GM23338 (cell line): ENCODE results near the gene DGCR6L. TPM values are rescaled to one million over a fixed set of nuclear protein-coding genes. Genes with fewer than 3 reads are reported as not detected.

Experiments used
- ATAC-seq: fragments of 200-7000 bp; cut with Tn5 transposase; 3 replicates; pipeline ENCODE4 v1.9.1; 2020
- DNase-seq: peaks from one replicate; pipeline ENCODE4 v3.0.0-alpha.2; 2015; ENCODE audit warnings: low spot score
- H2AFZ ChIP-seq: fragments of 200-600 bp; sonication (generic); 2 replicates; pipeline ENCODE4 v1.8.0; 2016; ENCODE audit warnings: antibody characterized with exemption, mild to moderate bottlenecking, moderate library complexity
- H3F3A ChIP-seq: fragments of 200-600 bp; sonication (generic); replicated peaks from 2 replicates; pipeline ENCODE4 v1.8.0; 2017; ENCODE audit warnings: antibody characterized with exemption, mixed run types, low read depth
- H3K27ac ChIP-seq: fragments of 200-600 bp; sonication (generic); 2 replicates; pipeline ENCODE4 v1.6.1; 2016; ENCODE audit warnings: low read depth
- H3K27me3 ChIP-seq: fragments of 200-600 bp; sonication (generic); 2 replicates; pipeline ENCODE4 v1.8.0; 2016; ENCODE audit warnings: mild to moderate bottlenecking, mixed run types, moderate library complexity; ENCODE audit not compliant: insufficient read depth
- H3K36me3 ChIP-seq: fragments of 200-600 bp; sonication (generic); 2 replicates; pipeline ENCODE4 v1.8.0; 2016; ENCODE audit warnings: mild to moderate bottlenecking; ENCODE audit not compliant: insufficient read depth
- H3K4me1 ChIP-seq: fragments of 200-600 bp; sonication (generic); 2 replicates; pipeline ENCODE4 v1.8.0; 2016; ENCODE audit warnings: mild to moderate bottlenecking, moderate library complexity; ENCODE audit not compliant: insufficient read depth
- H3K4me2 ChIP-seq: fragments of 200-600 bp; sonication (generic); 2 replicates; pipeline ENCODE4 v1.7.1; 2017; ENCODE audit warnings: mixed run types
- H3K4me3 ChIP-seq: fragments of 200-600 bp; sonication (generic); 2 replicates; pipeline ENCODE4 v1.6.1; 2016; ENCODE audit warnings: mixed run types
- H3K79me2 ChIP-seq: fragments of 200-600 bp; sonication (generic); replicated peaks from 2 replicates; pipeline ENCODE4 v1.8.0; 2017; ENCODE audit warnings: mild to moderate bottlenecking; ENCODE audit not compliant: insufficient read depth
- H3K9me2 ChIP-seq: fragments of 200-600 bp; sonication (generic); 2 replicates; pipeline ENCODE4 v1.8.0; 2017; ENCODE audit not compliant: insufficient read depth
- H4K20me1 ChIP-seq: fragments of 200-600 bp; sonication (generic); replicated peaks from 2 replicates; pipeline ENCODE4 v1.8.0; 2017; ENCODE audit warnings: mild to moderate bottlenecking; ENCODE audit not compliant: insufficient read depth
- H3K27ac Mint-ChIP-seq: 2 replicates; pipeline ENCODE4 v1.8.0; 2020; ENCODE audit warnings: inconsistent platforms, mild to moderate bottlenecking, moderate library complexity, mixed read lengths
- H3K27me3 Mint-ChIP-seq: 3 replicates; pipeline ENCODE4 v1.8.0; 2022; ENCODE audit warnings: low read depth, mild to moderate bottlenecking, moderate library complexity, mixed read lengths, inconsistent platforms; ENCODE audit not compliant: insufficient read depth, poor library complexity
- H3K36me3 Mint-ChIP-seq: 3 replicates; pipeline ENCODE4 v1.8.0; 2021; ENCODE audit warnings: low read depth, mild to moderate bottlenecking, inconsistent platforms, moderate library complexity, mixed read lengths
- H3K4me1 Mint-ChIP-seq: 3 replicates; pipeline ENCODE4 v1.8.0; 2020; ENCODE audit warnings: mild to moderate bottlenecking, inconsistent platforms, mixed read lengths
- H3K4me3 Mint-ChIP-seq: 3 replicates; pipeline ENCODE4 v1.8.0; 2021; ENCODE audit warnings: moderate library complexity, mild to moderate bottlenecking, inconsistent platforms, mixed read lengths
- H3K9me3 Mint-ChIP-seq: 3 replicates; pipeline ENCODE4 v1.8.0; 2020; ENCODE audit warnings: moderate library complexity, mild to moderate bottlenecking, inconsistent platforms, mixed read lengths
- CREB1 ChIP-seq: fragments of 250-450 bp; sonication (Bioruptor Pico); IDR thresholded peaks from 2 replicates; pipeline ENCODE4 v1.5.0; 2020; ENCODE audit warnings: low read depth, mild to moderate bottlenecking, moderate library complexity
- ETS1 ChIP-seq: IDR thresholded peaks from 2 replicates; pipeline ENCODE4 v1.6.1; 2016; ENCODE audit warnings: antibody characterized with exemption
- EZH2 ChIP-seq: fragments of 200-600 bp; sonication (generic); IDR thresholded peaks from one replicate; pipeline ENCODE4 v1.8.0; 2017; ENCODE audit warnings: antibody characterized with exemption, mild to moderate bottlenecking, low read depth; ENCODE audit not compliant: unreplicated experiment
- EZH2phosphoT487 ChIP-seq: fragments of 200-600 bp; sonication (generic); IDR thresholded peaks from one replicate; pipeline ENCODE4 v1.8.1; 2018; ENCODE audit warnings: antibody characterized with exemption; ENCODE audit not compliant: unreplicated experiment
- JUNB ChIP-seq: IDR thresholded peaks from one replicate; pipeline ENCODE4 v1.6.1; 2016; ENCODE audit warnings: antibody characterized with exemption; ENCODE audit not compliant: unreplicated experiment
- POLR2AphosphoS5 ChIP-seq: IDR thresholded peaks from 2 replicates; pipeline ENCODE4 v1.6.1; 2016; ENCODE audit warnings: antibody characterized with exemption, low read depth
- REST ChIP-seq: IDR thresholded peaks from one replicate; pipeline ENCODE4 v1.6.1; 2018; ENCODE audit warnings: antibody characterized with exemption; ENCODE audit not compliant: unreplicated experiment
- ZNF114 ChIP-seq: fragments of 250-450 bp; sonication (Bioruptor Pico); IDR thresholded peaks from 2 replicates; pipeline ENCODE4 v1.5.0; 2020; ENCODE audit warnings: mild to moderate bottlenecking, moderate library complexity
- polyA plus RNA-seq: library from polyadenylated mRNA; unstranded; fragments of >200 nt; fragmentation: Nextera tagmentation; extraction: Ambion mirVana; gene quantifications from 2 replicates; pipeline ENCODE4 v1.2.1, GENCODE V29; 2016
- total RNA-seq: library from RNA; depleted of rRNA; stranded (reverse); fragments of >200 nt; shearing (Covaris generic); gene quantifications from 2 replicates; pipeline ENCODE4 v1.2.3, GENCODE V29; 2014

The DGCR6L gene
- total and polyA plus RNA-seq, 2 experiments from 2014 or later = 66.3 to 85.9 TPM

DNA sequence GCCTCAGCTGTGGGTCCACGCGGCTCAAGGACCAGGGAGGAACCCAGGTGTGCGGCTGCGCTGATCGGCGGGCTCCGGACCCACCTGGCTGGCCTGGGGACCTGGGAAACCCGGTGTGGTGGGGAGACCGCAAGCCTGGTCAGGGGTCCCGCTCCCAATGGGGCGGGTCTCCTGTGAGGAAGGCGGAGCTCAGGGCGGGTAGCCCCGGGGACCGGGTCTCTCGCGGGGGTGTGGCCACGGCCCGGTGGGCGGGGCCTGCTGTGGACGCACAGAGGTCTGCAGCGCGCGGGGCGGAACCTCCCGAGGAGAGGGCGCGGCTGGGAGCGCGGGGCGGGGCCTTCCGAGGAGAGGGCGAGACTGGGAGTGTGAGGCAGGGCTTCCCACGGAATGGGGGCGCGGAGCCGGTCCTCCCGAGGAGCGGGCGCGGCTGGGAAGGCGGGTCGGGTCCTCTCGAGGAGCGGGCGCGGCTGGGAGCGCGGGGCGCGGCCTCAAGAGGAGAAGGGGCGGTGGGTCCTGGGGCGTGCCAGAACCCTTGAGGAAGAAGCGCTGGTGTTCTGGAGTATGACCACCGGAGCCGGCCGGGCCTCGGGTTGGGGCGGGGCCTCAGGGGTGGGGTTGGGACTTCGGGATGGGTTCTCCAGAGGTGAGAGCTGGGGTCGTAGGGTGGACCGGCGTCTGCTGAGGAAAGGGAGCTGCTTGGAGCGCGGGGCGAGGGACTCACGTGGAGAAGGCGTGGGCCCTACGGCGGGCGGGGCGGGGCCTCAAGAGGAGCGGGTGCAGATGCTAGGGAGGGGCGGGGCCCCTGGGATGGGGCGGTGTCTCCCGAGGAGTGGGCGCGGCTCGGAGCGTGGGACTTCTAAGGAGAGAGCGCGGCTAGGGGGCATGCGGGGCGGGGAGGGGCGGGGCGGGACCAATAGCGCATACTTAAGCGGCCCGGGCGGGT is 20.8 kb downstream of the DGCR6L start:
- no peaks in the 10 kb centered on the region for H4K20me1 ChIP-seq
- H3K36me3 Mint-ChIP-seq = no peaks in the 10 kb centered on the region
- peak overlapping the region; percentile 92 for H2AFZ ChIP-seq
- peaks cover 42% of the 10 kb centered on the region for H3K27me3 Mint-ChIP-seq
- no peaks in the 10 kb centered on the region for H3K79me2 ChIP-seq
- H3K27ac Mint-ChIP-seq = no peak overlapping the region
- peak; percentile 92 for DNase-seq
- no peaks in the 10 kb centered on the region for H3K9me2 ChIP-seq
- H3K4me3 ChIP-seq = peak overlapping the region; percentile 73
- H3K36me3 ChIP-seq = no peaks in the 10 kb centered on the region
- H3K4me1 ChIP-seq = no peaks in the 10 kb centered on the region; the same call in 1 of the 2 replicates
- ATAC-seq = peak; percentile 83
- TF ChIP-seq EZH2phosphoT487 (no peak), ZNF114 (CRISPR knock-in tag) (no peak), CREB1 (CRISPR knock-in tag) (no peak), ETS1 (no peak), POLR2AphosphoS5 (peak; percentile 44; the same call in 1 of the 2 replicates), REST (no peak), EZH2 (no peak), JUNB (no peak)
- H3K4me1 Mint-ChIP-seq = peaks cover 6% of the 10 kb centered on the region; the same call in 2 of the 3 replicates
- peaks cover 39% of the 10 kb centered on the region for H3K27me3 ChIP-seq
- no peak overlapping the region for H3K27ac ChIP-seq
- H3K4me2 ChIP-seq = peak overlapping the region; percentile 88
- H3K9me3 Mint-ChIP-seq = peaks cover 2% of the 10 kb centered on the region; the same call in 1 of the 3 replicates
- H3K4me3 Mint-ChIP-seq = peak overlapping the region; percentile 76
- H3F3A ChIP-seq = 0 out of 2 replicates have a peak, but pooled peaks cover 3% of the 10 kb centered on the region
